GM13976 (cell line): ENCODE data around the gene AK8.

Experiments used
- DNase-seq: peaks from one replicate; pipeline ENCODE4 v3.0.0; 2012; ENCODE audit warnings: low spot score
- CTCF ChIP-seq: IDR thresholded peaks from 2 replicates; pipeline ENCODE4 v1.5.1; 2012; ENCODE audit warnings: borderline replicate concordance, mild to moderate bottlenecking; ENCODE audit not compliant: insufficient read depth; ENCODE audit errors: extremely low read depth, missing control alignments, control extremely low read depth
- in situ Hi-C: fragments of 300-500 bp; cut with MboI; formaldehyde crosslinking; loops from one replicate; pipeline ENCODE4 v1.12.0; 2022; ENCODE audit warnings: low sequenced_read_pairs, mixed read lengths, inconsistent platforms; ENCODE audit not compliant: unreplicated experiment

Gene AK8

GRCh38 chr9:132756214-132756845 is 121.8 kb downstream of the AK8 start:
- no peak for DNase-seq
- in situ Hi-C loops, result no loop called here
- TF ChIP-seq CTCF, result no peak

GRCh38 chr9:132755096-132755495 is 123.0 kb downstream of the AK8 start:
- in situ Hi-C loops, result no loop called here
- TF ChIP-seq CTCF, result no peak
- DNase-seq, result no peak

- in situ Hi-C loops, result no loop called here
- no peak for TF ChIP-seq CTCF
Observed at GRCh38 chr9:132754236-132754635, 123.8 kb downstream of the AK8 start.

GRCh38 chr9:132753593-132753880 is 124.5 kb downstream of the AK8 start:
- no peak for DNase-seq
- in situ Hi-C loops, result no loop called here
- no peak for TF ChIP-seq CTCF

More at GRCh38 chr9:132754236-132754635, 123.8 kb downstream of the AK8 start:
- no peak for DNase-seq

- in situ Hi-C loops, result no loop called here
- TF ChIP-seq CTCF, result no peak
- no peak for DNase-seq
Observed at GRCh38 chr9:132752877-132753592, 125.0 kb downstream of the AK8 start.

GRCh38 chr9:132750668-132751067 is 127.4 kb downstream of the AK8 start:
- TF ChIP-seq CTCF, result no peak
- DNase-seq, result no peak
- in situ Hi-C loops, result no loop called here

GRCh38 chr9:132749306-132749705 is 128.8 kb downstream of the AK8 start:
- in situ Hi-C loops, result no loop called here
- no peak for DNase-seq
- TF ChIP-seq CTCF, result no peak
